Measurements from ENCODE around the gene MCRIP1.

Gene MCRIP1

DNA sequence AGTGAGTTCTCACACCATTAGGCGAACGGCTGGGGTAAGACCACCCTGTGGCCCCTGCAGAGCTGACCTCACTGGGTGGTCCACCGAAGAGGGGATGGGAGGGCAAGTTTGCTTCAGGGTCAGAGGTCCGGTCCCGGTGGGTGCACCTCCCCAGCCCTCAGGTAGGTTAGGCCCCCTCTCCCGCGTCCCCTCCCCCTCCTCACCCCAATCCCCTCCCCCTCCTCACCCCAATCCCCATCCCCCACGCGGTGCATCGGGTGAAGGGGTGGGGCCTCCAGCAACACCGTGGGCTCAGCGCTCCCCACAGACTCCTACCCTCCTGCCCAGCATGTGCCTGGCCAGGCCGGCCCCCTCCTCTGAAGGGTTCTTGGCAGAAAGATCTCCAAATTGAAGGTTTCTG, 13.4 kb downstream of the MCRIP1 start:
- DNase-seq (ENCODE audit: low read depth), result no peak

DNA sequence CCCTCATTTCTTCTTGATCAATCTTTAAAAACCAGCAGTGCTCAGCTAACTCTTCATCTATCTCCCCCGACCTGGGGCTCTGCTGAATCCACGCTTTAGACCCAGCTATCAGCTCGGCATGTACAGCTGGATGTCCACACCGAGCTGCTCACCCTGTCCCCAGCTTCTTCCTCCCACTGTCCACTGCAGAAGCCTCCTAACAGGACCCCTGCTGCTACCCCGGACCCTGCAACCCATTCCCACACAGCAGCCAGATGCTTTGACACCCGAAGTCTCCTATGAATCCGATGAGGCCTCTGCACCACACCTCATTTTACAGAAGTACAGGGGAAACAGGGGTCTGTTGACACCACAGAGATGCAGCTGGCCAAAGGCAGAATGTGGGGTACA, 15.3 kb downstream of the MCRIP1 start:
- DNase-seq (ENCODE audit: low read depth), result no peak

DNA sequence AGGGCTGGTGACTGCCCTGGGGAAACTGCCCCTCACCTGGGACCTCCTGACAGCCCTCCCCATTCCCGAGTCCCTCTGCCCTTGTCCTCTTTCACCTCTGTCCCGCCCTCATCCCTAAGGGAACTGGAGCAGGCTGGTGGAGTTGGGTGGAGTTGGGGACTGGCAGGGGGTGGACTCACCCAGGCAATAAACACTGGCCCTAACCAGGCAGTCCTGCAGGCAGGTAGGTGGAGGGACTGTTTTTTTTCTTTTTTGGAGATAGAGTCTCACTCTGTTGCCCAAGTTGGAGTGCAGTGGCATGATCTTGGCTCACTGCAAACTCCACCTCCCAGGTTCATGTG, 17.5 kb downstream of the MCRIP1 start:
- no peak for DNase-seq (ENCODE audit: low read depth)

DNA sequence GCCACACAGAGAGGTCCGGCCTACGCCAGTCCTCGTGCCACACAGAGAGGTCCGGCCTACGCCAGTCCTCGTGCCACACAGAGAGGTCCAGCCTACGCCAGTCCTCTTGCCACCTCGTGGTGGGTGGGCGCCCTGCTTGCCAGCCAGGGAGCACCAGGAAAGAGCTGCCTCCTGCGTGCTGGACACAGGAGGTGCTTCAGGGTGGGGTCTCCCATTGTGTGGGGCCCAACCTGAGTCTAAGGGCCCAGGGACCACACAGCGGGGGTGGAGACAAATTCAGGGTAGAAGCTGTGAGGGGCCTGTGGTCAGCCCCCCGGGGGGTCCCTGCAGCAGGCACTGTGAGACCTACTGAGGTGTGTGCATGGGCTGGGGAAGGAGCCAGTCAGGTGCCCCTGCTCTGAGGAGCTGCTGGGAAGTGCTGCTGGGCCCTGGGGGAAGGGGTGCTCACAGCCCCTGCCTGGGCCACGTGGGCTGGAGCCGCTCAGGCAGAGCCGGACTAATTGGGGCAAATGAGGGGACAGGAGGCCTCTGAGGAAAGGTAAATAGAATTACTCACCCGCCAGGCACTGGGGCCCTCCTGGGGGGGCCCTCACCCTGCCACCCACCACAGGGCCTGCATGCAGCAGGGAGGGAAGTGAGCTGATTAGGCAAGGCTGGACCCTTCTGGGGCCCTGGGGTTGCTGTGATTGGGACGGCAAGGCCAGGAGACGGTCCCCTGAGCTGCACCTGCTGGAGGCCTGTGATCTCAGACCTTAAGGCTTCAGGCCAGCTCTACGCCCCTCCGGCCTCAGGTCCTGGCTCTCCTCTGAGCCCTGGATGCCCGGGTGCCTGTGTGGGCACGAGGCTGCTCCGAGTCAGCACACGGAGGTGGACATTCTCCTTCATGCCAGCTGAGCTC, 18.1 kb downstream of the MCRIP1 start:
- DNase-seq (ENCODE audit: low read depth), result no peak

DNA sequence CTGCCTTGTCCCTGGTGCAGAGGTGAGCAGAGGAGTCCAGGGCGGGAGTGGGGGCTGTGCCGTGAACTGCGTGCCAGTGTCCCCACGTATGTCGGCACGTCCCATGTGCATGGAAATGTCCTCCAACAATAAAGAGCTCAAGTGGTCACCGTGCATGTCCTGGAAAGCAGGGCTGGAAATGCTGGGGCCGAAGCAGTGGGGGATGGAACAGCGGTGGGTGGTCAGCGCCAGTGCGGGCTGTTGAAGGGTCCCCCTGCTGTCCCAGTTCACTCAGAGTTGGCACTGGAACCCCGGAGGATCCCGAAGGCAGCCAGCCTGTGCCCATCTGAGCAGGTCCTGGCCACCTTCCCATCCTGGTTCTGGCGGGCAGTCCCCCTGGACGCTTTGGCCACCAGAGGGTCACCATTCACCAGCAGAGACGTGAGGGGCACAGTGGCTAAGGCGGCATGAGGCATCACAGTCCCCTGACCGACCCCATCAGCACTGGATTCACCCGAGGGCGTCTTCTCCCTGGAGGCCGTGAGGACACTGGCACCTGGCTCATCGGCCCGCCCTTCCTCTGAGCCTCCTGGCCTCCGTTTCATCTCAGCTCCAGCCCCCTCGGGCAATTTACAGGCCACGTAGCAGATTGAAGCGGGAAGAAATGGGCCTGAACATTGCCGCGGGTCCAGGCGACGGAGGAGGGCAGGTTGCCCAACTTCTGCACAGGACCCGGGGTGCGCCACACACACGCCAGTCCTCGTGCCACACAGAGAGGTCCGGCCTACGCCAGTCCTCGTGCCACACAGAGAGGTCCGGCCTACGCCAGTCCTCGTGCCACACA, 19.0 kb downstream of the MCRIP1 start:
- no peak for DNase-seq (ENCODE audit: low read depth)

DNA sequence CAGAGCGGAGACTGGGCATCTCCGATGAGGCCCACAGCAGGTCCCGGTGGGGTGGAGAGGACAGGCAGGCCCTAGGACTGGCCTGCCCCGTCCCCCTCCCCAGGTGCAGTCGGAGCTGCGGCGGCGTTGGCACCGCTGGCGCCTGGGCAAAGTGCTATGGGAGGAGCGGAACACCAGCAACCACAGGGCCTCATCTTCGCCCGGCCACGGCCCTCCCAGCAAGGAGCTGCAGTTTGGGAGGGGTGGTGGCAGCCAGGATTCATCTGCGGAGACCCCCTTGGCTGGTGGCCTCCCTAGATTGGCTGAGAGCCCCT, 19.8 kb downstream of the MCRIP1 start:
- DNase-seq (ENCODE audit: low read depth), result no peak

DNA sequence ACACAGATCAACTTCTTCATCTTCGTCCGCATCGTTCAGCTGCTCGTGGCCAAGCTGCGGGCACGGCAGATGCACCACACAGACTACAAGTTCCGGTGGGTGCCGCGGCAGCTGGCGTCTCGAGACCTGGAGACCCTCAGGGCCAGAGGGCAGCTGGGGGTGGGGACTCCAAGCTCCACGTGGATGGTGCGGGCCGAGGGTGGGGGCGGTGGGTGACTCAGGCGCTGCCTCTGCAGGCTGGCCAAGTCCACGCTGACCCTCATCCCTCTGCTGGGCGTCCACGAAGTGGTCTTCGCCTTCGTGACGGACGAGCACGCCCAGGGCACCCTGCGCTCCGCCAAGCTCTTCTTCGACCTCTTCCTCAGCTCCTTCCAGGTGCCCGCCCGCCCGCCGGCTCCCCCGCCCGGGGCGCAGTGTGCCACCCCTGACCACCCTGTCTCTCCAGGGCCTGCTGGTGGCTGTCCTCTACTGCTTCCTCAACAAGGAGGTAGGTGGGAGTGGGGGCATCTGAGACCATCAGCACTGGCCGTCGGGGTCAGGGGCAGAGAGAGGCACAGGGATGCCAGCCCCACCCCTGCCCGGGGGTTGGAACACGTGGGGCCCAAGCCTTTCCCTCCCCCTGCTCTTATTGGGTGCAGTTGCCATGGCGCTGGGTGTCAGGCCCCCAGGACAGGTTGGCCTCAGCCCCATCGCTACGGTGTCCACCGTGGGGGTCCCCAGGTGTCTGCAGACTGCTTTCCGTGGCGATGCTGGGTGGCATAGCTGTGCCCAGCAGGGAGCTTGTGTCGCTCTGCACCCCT, 20.3 kb downstream of the MCRIP1 start:
- no peak for DNase-seq (ENCODE audit: low read depth)

DNA sequence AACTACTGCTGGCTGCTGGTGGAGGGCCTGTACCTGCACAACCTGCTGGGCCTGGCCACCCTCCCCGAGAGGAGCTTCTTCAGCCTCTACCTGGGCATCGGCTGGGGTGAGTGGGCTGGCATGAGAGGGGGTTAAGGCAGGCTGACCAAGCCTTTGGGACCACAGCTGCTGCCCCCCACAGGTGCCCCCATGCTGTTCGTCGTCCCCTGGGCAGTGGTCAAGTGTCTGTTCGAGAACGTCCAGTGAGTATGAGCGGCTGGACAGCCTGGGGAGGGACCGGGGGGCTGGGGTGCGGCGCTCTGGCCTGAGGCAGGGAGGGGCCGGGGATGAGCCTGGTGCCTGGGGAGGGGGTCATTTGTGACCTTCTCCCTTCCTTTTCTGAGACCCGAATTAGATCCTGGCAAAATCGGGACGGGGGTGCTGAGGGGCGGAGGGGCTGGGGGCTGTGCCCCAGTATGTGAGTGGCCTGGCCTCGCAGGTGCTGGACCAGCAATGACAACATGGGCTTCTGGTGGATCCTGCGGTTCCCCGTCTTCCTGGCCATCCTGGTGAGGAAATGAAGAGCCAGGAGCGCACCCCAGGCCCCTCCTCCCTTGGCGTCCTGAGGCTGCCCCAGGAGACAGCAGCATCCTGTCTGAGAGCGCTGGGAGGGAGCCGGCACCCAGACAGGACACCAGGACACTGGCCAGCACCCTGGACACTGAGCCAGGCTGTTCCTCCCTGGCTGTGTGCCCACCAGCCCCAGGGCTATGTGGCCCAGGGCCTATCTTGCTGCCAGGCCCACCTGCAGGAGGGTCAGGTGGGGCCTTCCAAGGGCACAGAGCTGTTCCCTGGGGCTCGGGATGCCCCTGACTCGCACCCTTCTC, 21.2 kb downstream of the MCRIP1 start:
- no peak for DNase-seq (ENCODE audit: low read depth)

DNA sequence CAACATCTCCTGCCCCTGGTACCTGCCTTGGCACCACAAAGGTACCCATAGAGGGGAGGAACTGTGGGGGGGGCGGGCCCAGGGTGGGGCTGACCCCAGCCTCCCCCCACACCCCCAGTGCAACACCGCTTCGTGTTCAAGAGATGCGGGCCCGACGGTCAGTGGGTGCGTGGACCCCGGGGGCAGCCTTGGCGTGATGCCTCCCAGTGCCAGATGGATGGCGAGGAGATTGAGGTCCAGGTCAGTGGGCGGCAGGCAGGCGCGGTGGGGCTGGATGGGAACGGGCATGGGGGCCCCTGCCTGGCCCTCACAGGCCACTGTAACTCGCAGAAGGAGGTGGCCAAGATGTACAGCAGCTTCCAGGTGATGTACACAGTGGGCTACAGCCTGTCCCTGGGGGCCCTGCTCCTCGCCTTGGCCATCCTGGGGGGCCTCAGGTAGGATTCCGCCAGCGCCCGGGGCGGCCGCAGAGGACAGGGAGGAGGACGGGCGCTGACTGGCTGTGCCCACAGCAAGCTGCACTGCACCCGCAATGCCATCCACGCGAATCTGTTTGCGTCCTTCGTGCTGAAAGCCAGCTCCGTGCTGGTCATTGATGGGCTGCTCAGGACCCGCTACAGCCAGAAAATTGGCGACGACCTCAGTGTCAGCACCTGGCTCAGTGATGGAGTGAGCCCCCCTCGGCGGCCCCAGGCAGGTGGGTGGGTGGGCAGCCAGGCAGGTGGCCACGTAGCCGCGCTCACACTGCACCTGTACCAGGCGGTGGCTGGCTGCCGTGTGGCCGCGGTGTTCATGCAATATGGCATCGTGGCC, 22.0 kb downstream of the MCRIP1 start:
- no peak for DNase-seq (ENCODE audit: low read depth)

DNA sequence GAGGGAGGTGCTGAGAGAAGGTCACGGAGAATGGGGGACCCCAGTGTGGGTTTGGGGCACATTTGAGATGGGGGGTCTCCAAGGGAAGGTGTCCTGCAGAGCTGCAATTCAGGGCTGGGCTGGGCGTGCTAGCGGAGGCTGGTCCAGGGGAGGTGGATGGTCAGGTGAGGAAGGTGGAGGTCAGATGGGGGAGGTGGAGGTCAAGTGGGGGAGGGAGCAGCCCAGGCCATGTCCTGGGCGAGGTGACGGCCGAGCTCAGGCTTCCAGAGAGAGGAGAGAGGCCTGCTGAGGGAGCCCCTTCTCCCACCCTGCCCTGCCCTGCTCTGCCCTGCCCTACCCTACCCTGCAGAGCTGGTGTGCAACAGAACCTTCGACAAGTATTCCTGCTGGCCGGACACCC, 22.6 kb downstream of the MCRIP1 start:
- no peak for DNase-seq (ENCODE audit: low read depth)

DNA sequence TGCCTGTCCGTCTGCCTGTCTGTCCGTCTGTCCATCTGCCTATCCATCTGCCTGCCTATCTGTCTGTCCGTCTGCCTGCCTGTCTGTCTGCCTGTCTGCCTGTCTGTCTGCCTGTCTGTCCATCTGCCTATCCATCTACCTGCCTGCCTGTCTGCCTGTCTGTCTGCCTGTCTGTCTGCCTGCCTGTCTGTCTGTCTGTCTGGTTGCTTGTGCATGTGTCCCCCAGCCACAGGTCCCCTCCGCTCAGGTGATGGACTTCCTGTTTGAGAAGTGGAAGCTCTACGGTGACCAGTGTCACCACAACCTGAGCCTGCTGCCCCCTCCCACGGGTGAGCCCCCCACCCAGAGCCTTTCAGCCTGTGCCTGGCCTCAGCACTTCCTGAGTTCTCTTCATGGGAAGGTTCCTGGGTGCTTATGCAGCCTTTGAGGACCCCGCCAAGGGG, 23.5 kb downstream of the MCRIP1 start:
- no peak for DNase-seq (ENCODE audit: low read depth)

DNA sequence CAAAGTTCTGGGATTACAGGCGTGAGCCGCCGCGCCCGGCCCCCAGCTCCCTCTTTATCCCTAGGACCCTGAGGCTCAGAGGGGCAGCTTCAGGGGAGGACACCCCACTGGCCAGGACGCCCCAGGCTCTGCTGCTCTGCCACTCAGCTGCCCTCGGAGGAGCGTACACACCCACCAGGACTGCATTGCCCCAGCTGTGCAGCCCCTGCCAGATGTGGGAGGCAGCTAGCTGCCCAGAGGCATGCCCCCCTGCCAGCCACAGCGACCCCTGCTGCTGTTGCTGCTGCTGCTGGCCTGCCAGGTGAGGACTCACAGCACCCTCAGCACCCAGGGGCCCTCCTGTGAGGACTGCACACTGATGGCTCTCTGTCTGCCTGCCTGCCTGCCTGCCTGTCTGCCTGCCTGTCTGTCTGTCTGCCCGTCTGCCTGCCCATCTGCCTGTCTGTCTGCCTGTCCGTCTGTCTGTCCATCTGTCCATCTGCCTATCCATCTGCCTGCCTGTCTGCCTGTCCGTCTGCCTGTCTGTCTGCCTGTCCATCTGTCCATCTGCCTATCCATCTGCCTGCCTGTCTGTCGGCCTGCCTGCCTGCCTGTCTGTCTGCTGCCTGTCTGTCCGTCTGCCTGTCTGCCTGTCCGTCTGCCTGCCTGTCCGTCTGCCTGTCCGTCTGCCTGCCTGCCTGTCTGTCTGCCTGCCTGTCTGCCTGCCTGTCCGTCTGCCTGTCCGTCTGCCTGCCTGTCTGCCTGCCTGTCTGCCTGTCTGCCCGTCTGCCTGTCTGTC, 24.1 kb downstream of the MCRIP1 start:
- DNase-seq (ENCODE audit: low read depth), result no peak

DNA sequence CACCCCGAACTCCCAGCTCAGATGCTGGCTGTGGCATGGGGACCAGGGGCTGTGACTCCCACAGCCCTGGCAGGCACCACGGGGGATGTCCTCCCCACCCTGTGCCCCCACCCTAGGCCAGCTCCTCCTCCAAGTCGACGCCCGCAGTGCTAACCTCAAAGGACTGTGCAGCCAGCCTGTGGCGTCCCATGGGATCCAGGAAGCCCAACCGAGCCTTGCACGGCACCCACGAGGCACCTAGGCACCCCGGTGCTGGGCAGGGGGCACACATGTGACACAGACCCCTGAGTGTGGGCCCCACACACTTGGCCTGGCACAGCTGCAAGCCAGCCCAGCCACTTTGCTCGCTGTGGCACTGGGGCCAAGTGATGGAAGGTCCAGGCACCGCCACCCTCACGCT, 25.3 kb downstream of the MCRIP1 start:
- DNase-seq (ENCODE audit: low read depth), result no peak

DNA sequence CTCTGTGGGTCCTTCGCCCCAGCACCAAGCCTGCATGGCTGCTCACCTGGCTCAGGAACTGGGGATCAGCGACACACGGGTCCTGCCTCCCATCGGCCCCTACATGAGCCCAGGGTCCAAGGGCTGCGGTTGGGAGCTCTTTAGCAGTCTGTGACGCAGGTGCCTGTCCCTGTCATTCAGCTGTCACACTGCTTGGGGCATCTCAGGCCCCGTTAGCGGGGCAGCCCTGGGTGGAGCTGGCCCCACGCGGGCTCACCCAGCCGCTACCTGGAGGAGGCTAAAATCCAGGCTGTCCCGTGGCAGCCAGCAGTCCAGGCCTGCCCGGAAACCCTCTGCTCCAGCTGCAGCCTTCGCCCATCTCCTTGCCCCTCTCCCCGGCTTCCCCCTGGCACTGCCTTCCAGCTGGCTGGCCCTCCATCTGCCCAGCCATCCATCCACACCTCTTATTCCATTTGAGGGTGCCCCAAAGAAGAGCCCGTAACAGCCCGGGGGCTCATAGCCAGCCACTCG, 25.8 kb downstream of the MCRIP1 start:
- no peak for DNase-seq (ENCODE audit: low read depth)

DNA sequence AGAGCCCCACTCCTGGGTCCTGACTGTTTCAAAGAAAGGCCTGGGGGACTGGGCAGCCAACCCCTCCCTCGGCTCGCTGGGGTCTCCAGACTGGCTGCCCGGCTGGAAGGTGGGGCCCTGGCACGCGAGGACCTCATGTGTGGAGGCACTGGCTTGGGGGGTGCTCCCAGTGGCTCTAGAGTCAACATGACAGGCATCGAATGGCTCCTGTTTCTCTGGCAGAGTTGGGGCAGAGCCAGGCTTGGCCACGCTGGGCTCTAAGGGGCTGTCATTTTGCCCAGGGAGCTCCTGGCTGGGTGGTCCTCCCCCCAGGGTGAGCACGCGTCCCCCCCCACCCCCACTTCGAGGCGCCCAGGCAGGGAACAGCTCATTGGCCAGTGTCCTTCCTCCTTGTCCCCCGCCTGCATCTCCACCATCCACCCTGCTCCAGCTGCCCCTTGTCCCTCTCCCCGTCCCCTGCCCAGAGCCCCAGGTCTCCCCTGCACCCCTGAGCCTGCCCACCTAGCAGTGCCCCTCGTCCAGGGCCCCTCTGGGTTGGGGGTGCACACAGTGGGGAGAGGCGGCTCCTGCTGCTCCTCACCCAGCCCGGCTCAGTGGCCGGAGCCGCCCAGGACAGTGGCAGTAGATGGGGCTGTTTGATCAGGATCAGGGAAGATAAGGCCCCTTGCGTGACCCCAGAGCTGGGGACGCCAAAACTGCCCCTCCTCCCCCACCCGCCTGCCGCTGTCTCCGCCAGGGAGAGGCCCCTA, 26.5 kb downstream of the MCRIP1 start:
- no peak for DNase-seq (ENCODE audit: low read depth)

DNA sequence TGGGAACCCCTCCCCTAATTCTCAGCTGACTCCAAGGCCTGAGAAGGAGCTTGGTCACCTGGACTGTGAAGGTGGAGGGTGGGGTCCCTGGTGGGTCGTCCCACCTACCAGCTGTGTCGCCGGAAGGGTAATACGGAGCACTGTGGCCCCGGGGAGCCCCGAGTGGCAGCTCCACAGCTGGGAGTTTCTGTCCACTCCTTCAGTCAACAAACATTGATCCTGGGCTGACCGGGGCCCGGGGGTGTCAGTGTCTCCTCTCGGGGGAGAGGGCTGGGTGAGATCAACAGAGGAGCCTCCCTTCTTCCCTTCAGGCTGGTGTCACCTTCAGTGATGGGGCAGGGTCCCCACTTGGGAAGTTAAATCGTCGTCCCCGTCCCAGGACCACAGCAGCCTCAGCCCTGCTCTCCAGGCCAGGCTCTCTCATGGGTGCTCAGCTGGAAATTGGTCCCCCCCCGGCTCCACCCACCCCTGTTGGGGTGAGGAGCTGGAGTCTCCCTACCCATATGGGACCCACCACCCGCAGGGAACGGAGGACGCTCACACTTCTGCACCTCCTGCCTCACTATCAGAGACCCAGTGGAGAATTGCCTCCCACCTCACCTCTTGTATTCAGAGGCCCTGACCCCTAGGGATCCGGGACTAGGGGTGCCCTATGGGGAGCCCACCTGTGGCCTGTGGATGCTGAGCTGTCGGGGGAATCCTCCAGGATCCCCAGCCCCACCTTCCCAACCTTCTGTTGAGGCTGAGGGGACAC, 27.2 kb downstream of the MCRIP1 start:
- no peak for DNase-seq (ENCODE audit: low read depth)

DNA sequence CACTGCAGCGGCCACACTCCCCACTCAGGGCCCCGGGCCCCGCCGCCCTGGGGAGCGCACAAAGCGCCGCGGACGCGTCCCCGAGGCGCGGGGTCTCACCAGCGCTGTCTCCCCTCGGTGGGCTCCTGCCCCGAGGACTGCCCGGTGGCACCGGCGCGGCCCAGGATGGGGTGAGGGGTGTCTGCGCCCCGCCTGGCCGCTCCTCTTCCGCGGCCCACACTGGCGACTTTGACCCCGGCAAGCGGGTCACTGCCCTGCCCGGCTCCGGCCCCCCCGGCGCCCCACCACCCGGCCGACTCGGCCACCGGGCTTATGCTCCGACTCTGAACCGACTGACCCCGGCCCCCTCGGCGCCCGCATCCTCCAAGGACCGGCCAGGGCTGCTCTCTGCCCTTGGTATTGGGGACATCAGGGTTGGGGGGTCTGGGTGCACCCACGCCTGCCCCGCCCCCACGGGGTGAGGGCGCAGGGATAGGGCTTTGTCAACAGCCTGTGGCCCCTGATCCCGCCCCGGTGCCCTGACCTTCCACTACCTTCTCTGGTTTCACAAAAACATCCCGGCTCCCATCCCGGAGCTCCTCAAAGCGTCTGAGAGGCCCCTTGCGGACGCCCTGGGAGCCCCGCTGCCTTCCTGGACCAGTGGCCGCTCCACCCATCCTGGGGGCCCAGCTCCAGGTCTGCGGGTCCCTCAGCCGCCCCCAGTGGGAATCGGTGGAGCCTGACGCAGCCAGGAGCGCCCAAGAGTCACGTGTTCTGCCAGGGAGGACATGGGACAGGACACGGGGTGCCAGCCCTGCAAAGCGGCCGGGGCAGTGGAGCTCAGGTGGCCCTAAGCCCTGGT, 28.3 kb downstream of the MCRIP1 start:
- DNase-seq (ENCODE audit: low read depth), result no peak

Data from stimulated activated CD8-positive, alpha-beta memory T cell treated with anti-CD3 and anti-CD28 coated beads, Interleukin-12 subunit alpha, Interleukin-12 subunit beta, amount 100 ng/mL, for 1 hour (primary cell).